SK-MEL-5 (cell line): Measurements from ENCODE around the gene EIF2S3. TPM values are rescaled to one million over a fixed set of nuclear protein-coding genes. Genes with fewer than 3 reads are reported as not detected.

Experiments used
- DNase-seq: peaks from one replicate; pipeline ENCODE4 v3.0.0-alpha.2; 2016; ENCODE audit warnings: low read depth, low spot score
- in situ Hi-C: cut with HindIII; loops from 2 replicates; pipeline ENCODE4 v1.10.0; 2016; ENCODE audit warnings: low sequenced_read_pairs, high pct_unique_total_duplicates, low pct_unique_long_range_greater_than_20kb
- polyA plus RNA-seq, 2 experiments: library from polyadenylated mRNA; depleted of rRNA; stranded (reverse); fragments of >200 nt; gene quantifications; 2 replicates each; pipeline ENCODE4 v1.2.3, GENCODE V29; 2015
- total RNA-seq: library from RNA; depleted of rRNA; stranded (reverse); fragments of >200 nt; shearing (Covaris generic); gene quantifications from 2 replicates; pipeline ENCODE4 v1.2.3, GENCODE V29; 2014; rRNA removed

EIF2S3 gene
- total RNA-seq: 400 and 410 TPM in 2 replicates
- polyA plus RNA-seq (2015; cell fraction: cytosol; rRNA removed): 212 and 270 TPM in 2 replicates
- polyA plus RNA-seq (2015; cell fraction: nucleus; rRNA removed): 447 and 451 TPM in 2 replicates

DNA sequence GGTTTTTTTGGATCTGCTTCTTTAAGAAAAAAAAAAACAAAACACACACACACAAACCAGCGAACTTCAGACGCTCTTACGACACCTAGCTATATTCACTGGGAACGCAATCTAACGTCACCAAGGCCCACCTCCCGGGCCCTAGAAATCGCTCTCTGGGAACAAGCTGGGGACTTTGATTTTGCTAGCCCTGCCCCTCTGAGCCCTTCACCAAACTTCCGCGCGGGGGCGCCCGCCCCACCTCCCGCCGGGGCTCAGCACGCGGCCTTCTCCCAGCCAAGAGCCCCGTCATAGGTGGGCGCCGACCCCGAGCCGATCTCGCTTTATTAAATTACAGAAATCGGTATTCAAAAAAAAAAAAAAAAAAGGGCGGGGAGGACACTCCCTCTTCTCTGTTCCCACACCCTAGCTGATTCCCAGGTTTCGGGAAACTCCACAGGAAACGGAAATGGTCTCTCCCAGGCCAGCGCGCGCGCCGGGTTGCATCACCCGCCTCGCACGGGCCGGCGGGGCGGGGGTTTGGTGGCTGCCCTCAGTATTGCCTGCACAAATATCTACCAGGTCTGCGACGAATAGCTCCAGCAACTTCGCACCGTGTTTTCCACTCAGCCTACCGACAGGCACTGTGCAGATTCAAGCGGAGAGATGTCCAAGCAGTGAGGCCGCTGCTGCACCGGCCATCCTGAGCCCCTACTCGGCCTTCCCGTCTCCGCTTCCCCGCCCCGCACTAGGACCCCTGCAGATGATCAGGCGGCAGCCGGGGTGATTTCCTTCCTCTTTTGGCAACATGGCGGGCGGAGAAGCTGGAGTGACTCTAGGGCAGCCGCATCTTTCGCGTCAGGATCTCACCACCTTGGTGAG is at the start of gene EIF2S3:
TSS of gene EIF2S3 (plus strand) at position 775 of the 861 bp plus-strand sequence. CDS start at position 788, 13 bp downstream.
- in situ Hi-C loops: no loop called here
- DNase-seq: peak; percentile 96

- in situ Hi-C loops: no loop called here
Observed at GRCh38 chrX:24005028-24005427, 49.7 kb upstream of the EIF2S3 start.

GRCh38 chrX:24005867-24006266 is 48.9 kb upstream of the EIF2S3 start:
- DNase-seq: no peak
- in situ Hi-C loops: no loop called here

More at GRCh38 chrX:24005028-24005427, 49.7 kb upstream of the EIF2S3 start:
- no peak for DNase-seq

DNA sequence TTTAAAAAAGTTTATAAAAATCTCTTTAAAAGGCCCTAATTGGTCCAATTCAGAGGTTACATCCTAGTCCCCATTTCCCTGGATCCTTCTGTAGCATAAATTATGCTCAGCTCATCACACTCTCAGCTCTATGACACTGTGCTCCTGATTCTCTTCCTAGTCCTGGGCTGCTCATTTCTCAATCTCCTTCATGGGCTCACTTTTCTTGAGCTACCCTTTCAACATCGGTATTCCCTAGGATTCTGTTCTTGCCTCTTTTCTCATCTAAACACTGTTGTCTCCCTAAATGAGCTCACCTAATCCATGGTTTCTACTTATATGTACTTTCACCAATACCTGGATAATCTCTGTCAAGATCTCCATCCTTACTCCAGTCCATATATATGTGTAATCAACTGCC is 42.5 kb upstream of the EIF2S3 start:
- no peak for DNase-seq
- in situ Hi-C loops: no loop called here

DNA sequence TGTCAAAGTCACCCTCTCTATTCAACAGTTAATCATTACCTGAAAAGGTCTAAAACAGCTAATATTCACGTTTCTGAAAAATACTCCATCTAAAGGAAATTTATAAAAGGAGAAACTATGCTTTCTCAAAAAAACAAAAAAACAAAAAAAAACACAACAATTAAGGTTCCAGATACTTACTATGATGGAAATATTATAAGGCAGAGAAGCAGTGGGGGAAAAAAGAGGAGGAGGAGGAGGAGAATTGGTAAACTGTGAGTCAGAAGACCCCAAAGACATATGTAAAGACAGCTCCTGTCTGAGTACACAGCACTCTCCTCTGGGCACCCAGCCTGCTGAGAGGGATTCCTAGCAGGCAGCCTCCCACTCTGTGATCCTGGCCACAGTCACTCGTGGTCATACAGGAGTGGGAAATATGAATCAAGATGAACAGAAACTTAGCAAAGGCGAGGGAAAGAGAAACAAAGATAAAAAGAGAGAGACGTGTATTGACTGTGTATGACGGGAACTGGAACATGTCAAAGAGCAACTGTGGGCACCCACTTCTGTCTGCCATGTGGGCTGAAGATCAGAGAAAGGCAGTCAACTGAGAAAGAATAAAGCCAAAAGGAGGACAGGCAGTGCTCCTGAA is 40.3 kb upstream of the EIF2S3 start:
- no peak for DNase-seq
- in situ Hi-C loops: no loop called here

- in situ Hi-C loops: no loop called here
- no peak for DNase-seq
Observed at GRCh38 chrX:24017674-24018073, 37.1 kb upstream of the EIF2S3 start.

GRCh38 chrX:24018809-24019208 is 35.9 kb upstream of the EIF2S3 start:
- no peak for DNase-seq
- in situ Hi-C loops: no loop called here

DNA sequence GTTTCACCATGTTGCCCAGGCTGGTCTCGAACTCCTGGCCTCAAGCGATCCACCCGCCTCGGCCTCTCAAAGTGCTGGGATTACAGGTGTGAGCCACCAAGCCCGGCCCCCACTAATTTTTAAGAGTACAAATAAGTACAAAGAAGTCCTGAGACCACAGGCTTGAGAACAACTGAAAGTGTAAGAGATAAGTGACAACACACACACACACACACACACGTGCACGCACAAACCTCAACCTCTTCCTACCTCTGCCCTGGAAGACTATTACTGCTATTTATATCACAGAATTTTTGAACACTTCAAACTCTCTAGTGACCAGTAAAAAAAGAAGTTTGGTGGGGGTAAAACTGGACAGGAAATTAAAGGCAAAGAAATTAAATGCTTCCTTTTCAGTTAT is 35.3 kb upstream of the EIF2S3 start:
- in situ Hi-C loops: no loop called here

DNA sequence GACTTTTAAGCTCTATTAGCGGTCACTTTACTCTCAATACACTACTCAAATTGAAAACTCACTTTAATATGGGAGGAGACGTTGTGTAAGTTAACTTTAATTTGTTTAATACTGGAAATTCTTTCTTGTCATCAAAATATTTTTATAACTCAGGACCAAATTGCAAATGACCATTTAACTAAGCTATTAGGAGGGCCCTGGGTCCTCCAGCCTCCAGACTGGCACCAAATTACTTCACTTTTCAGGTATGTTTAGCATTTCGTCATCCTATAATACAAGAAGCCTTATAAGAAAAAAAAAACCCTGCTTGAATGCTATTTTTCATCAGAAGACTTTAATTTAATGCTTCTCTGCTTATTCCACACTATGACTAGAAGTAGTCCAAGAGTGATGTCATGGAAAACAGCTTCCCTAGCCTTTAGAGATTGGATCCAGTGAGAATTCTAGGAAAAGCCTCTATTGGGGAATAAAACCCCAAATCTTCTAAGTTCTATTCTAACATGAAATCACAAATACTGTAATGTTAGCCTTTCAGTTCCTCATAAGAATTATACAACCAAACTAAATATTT is 34.4 kb upstream of the EIF2S3 start:
- DNase-seq: no peak
- in situ Hi-C loops: no loop called here

More for the DNA sequence above, 35.3 kb upstream of the EIF2S3 start:
- DNase-seq: no peak

GRCh38 chrX:24023544-24023943 is 31.2 kb upstream of the EIF2S3 start:
- no peak for DNase-seq
- in situ Hi-C loops: no loop called here

GRCh38 chrX:24023972-24024669 is 30.6 kb upstream of the EIF2S3 start:
- DNase-seq: peak; percentile 5
- in situ Hi-C loops: no loop called here

GRCh38 chrX:24024819-24025740 is 29.7 kb upstream of the EIF2S3 start:
- in situ Hi-C loops: no loop called here
- DNase-seq: peak; percentile 87

DNA sequence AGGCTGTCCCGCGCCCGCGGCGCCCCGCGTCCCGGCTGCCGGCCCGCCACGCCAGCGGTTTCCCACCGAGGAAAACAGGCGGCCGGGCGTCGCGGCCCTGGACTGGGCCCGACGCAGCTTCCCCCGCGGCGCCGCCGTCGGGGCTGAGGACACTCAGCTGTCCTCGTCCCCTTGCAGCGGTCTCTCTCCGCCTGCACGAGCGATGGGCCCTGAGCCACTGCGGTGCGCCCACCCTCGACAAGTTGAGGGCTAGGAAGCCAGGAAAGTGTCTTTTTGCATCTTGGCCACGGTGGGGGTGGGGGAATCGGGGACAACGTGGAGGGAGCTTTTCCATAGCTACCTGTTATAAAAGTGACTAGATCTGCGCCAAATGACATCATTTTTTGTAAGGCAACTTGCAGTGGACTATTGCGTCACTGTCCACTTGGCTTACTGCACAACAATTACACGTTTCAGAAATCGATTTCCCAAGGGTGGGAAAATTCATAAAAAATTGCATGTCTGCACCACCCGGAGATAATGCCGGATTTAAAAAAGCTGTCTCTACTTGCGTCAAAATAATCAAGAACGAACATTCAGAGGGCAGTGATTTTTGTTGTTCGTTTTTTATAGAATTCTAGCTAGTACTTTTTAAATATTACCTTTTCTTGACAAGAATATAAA is 28.9 kb upstream of the EIF2S3 start:
- peak; percentile 59 for DNase-seq
- in situ Hi-C loops: no loop called here

DNA sequence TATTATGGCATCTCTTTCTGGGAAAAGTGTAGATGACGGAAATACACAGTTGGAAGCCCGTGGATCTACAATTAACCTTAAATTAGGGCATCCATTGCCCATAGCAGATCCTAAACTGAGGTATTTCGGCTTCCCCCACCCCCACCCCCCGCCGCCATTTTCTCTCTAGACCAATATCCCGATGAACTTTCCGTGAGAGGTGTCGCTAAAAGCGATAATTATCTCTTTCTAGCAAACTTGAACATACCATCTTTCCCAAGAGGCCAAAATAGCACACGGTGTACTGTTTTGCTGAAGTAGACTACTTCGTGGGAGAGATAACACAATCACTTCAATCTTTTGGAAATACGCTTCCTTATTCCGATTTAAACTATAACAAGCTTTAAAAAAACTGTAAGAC is 28.3 kb upstream of the EIF2S3 start:
- in situ Hi-C loops: no loop called here
- DNase-seq: peak; percentile 37

DNA sequence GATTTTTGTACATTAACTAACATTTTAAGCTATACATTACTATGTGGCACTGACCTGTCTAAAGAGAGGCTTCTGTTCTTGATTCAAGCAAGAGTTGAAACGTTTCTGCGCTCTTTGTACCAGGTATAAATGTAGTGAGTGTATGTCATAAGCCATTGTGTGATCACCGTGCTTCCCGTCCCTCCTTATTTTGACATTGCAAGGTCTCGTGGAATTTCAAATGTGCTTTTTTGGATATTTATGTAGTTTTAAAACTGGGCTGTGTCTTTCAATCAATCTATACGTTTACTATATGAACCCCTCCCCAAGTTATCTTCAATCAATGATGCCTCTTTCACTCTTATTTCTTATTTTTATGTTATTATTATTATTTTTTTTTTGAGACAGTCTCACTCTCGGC is 27.7 kb upstream of the EIF2S3 start, which contains the start of gene KLHL15:
TSS of gene KLHL15 (minus strand) at position 101 of the 400 bp plus-strand sequence. CDS start 20,493 bp downstream, outside the sequence.
- in situ Hi-C loops: no loop called here
- DNase-seq: no peak

DNA sequence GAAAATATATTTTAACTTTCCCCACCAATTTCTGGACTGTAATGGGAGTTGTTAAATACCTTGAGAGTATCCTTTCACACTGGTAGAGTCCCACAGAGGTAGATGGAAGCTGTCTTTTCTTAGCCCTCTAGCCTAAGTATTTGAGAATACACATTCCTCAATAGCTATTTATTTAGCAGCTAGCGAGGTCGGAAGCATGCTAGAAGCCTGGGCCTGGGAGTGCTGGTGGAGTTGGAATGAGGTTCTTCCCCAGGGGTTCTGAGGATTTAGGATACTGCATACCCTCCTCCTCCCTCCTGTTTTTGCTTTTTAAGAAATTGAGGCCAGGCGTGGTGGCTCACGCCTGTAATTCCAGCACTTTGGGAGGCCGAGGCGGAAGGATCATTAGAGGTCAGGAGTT is 26.8 kb upstream of the EIF2S3 start:
- in situ Hi-C loops: no loop called here
- no peak for DNase-seq
